HFF-Myc (cell line): Measurements from ENCODE around the gene TEF.

Experiments used
- DNase-seq: peaks from one replicate; pipeline ENCODE4 v3.0.0-alpha.2; 2011; ENCODE audit warnings: low read depth; ENCODE audit errors: extremely low read depth
- H3K4me3 ChIP-seq: replicated peaks from 2 replicates; pipeline ENCODE4 v1.5.1; 2011; ENCODE audit warnings: low read depth, mild to moderate bottlenecking, control low read depth, low read length
- TF ChIP-seq, protein P1 (sequence below): IDR thresholded peaks from 2 replicates; pipeline ENCODE4 v1.5.1; 2012; ENCODE audit warnings: mild to moderate bottlenecking, low read depth, low read length, control low read depth; ENCODE audit errors: missing control alignments

The TEF gene

GRCh38 chr22:41415554-41415953 is 33.8 kb downstream of the TEF start:
- H3K4me3 ChIP-seq = no peak overlapping the region
- DNase-seq = no peak
- TF ChIP-seq, protein P1, sequence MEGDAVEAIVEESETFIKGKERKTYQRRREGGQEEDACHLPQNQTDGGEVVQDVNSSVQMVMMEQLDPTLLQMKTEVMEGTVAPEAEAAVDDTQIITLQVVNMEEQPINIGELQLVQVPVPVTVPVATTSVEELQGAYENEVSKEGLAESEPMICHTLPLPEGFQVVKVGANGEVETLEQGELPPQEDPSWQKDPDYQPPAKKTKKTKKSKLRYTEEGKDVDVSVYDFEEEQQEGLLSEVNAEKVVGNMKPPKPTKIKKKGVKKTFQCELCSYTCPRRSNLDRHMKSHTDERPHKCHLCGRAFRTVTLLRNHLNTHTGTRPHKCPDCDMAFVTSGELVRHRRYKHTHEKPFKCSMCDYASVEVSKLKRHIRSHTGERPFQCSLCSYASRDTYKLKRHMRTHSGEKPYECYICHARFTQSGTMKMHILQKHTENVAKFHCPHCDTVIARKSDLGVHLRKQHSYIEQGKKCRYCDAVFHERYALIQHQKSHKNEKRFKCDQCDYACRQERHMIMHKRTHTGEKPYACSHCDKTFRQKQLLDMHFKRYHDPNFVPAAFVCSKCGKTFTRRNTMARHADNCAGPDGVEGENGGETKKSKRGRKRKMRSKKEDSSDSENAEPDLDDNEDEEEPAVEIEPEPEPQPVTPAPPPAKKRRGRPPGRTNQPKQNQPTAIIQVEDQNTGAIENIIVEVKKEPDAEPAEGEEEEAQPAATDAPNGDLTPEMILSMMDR = no peak

- TF ChIP-seq, protein P1 = no peak
- no peak overlapping the region for H3K4me3 ChIP-seq
- no peak for DNase-seq
Observed at GRCh38 chr22:41417622-41418390, 36.1 kb downstream of the TEF start.

DNA sequence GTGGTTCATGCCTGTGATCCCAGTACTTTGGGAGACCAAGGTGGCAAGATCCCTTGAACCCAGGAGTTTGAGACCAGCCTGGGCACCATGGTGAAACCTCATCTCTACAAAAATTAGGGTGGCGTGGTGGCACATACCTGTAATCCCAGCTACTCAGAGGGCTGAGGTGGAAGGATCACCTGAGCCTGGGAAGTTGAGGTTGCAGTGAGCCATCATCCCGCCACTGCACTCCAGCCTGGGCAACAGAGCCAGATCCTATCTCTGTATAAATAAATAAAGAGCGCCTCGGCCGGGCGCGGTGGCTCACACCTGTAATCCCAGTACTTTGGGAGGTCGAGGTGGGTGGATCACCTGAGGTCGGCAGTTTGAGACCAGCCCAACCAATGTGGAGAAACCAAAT is 37.0 kb downstream of the TEF start:
- no peak for DNase-seq
- TF ChIP-seq, protein P1 = no peak

GRCh38 chr22:41425660-41426365 is 44.1 kb downstream of the TEF start:
- H3K4me3 ChIP-seq = no peak overlapping the region
- no peak for DNase-seq
- TF ChIP-seq, protein P1 = no peak

More for the DNA sequence above, 37.0 kb downstream of the TEF start:
- H3K4me3 ChIP-seq = no peak overlapping the region

DNA sequence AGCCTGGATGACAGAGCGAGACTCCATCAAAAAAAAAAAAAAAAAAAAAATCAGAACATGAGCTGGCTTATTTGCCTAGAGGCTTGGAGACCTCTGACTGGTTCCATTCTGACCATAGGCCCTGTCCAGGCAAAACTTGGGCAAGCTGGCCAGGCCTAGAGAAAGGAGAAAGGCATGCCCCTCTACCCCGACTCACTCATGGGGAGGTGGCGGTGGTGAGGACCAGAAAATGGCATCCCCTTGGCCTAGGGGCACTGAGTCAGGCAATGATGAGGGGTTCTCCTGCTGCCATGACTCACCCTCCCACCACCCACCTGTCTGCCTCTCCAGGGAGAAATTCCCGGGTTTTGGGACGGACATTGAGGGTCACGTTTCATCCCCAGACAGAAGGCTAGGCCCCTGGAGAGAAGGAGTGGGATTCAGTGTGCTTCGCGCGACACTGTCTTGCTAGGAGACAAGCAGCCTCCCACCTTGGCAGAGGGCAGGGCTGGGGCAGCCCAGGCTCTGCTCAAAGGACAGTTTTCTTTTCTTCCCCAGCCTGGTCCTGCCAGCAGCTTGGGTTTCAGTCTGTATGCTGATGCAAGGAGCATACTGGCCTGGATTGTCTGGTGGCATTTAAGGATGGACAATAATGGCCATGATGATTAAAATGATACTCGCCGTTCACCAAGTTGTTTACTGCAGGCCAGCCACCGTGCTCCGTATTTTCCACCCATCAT is 47.6 kb downstream of the TEF start:
- H3K4me3 ChIP-seq = no peak overlapping the region
- TF ChIP-seq, protein P1 = no peak
- no peak for DNase-seq

- H3K4me3 ChIP-seq = no peak overlapping the region
- no peak for DNase-seq
- TF ChIP-seq, protein P1 = no peak
Observed at GRCh38 chr22:41429951-41430332, 48.2 kb downstream of the TEF start.
